Mucosa of rectum (tissue), 2 donors: ENCODE data around the gene FAU.
A peak's percentile ranks its signal among the peaks of the same experiment; 100 is the strongest.

Experiments used
- H3K27ac ChIP-seq, 2 donors: one replicate each; pipeline ENCODE4 v1.7.0; 2013; ENCODE audit warnings: inconsistent platforms in 2 of 2, low read depth in 2 of 2, low read length in 2 of 2
- H3K27me3 ChIP-seq, 2 donors: one replicate each; pipeline ENCODE4 v1.7.0; 2013; ENCODE audit warnings: low read length in 2 of 2; ENCODE audit not compliant: control insufficient read depth in 2 of 2, insufficient read depth in 2 of 2
- H3K36me3 ChIP-seq, 2 donors: one replicate each; pipeline ENCODE4 v1.7.0; 2013; ENCODE audit warnings: low read length in 2 of 2; ENCODE audit not compliant: control insufficient read depth in 2 of 2, insufficient read depth in 2 of 2
- H3K4me1 ChIP-seq, 2 donors: one replicate each; pipeline ENCODE4 v1.7.0; 2013; ENCODE audit warnings: low read length in 2 of 2, mild to moderate bottlenecking in 1 of 2; ENCODE audit not compliant: control insufficient read depth in 2 of 2, insufficient read depth in 2 of 2
- H3K4me3 ChIP-seq, 2 donors: one replicate each; pipeline ENCODE4 v1.7.0; 2013; ENCODE audit warnings: low read length in 2 of 2
- H3K9ac ChIP-seq, 2 donors: one replicate each; pipeline ENCODE4 v1.7.0; 2013; ENCODE audit warnings: low read length in 2 of 2, low read depth in 1 of 2, mild to moderate bottlenecking in 1 of 2
- H3K9me3 ChIP-seq, 2 donors: one replicate each; pipeline ENCODE4 v1.7.0; 2013; ENCODE audit warnings: low read length in 2 of 2; ENCODE audit not compliant: control insufficient read depth in 2 of 2
- donor health status: healthy.
- donor health status: Normal muscosa, but diverticular disease.

Gene FAU

DNA sequence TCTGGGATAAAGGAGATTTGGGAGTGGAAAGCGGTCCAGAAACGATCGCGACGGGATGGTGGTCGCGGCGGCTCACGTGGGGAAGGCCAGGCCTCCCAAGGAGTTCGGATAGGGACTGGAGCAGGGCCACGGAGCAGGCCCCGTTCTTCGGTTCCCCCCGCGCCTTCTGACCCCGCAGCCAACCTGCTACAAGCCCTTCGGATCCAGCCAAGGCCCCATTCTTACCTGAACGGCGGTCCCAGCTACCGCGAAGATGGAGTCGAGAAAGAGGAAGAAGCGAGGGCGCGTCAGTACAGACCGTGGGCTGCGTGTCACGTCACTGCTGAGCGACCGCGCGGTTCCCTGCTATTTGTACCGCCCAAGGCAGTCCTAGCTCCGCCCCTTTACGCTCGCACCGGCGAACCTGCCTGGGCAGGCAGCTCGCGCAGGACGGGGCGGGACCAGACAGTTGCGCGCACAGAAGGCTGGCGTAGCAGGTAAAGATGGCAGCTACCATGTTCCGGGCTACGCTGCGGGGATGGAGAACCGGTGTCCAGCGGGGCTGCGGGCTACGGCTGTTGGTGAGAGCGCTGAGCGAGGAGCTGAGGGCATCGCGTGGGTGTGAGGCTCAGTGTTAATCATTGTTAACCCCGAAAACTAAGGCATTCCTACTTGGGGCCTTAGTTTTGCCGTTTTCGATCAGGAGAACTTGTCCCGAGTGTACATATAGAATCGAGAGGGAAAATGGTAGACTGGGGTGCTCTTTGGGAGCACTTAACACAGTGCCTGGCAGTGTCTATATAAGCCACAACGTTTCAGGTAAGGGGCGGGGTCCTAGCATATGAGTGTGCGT lies at the start of gene FAU, which contains the start of gene MRPL49:
Gene FAU, minus strand, starts transcription at position 270 of the 832 bp plus-strand sequence. CDS start 321 bp downstream, outside the sequence.
Gene MRPL49, plus strand, starts transcription at position 457 of the 832 bp plus-strand sequence. Its CDS starts 26 bp downstream, at position 483.
- no peaks in the 10 kb centered on the region for H3K9me3 ChIP-seq
- peaks cover 15 to 16% of the 10 kb centered on the region in 2 donors for H3K4me1 ChIP-seq
- peak within 1 kb of the TSS; percentile 96 to 98 for H3K9ac ChIP-seq
- H3K27me3 ChIP-seq, result no peaks in the 10 kb centered on the region
- peak within 1 kb of the TSS; percentile 90 to 94 for H3K27ac ChIP-seq
- peak within 1 kb of the TSS; percentile 95 to 98 for H3K4me3 ChIP-seq
- H3K36me3 ChIP-seq, result peaks cover 44 to 50% of the 10 kb centered on the region in 2 donors

DNA sequence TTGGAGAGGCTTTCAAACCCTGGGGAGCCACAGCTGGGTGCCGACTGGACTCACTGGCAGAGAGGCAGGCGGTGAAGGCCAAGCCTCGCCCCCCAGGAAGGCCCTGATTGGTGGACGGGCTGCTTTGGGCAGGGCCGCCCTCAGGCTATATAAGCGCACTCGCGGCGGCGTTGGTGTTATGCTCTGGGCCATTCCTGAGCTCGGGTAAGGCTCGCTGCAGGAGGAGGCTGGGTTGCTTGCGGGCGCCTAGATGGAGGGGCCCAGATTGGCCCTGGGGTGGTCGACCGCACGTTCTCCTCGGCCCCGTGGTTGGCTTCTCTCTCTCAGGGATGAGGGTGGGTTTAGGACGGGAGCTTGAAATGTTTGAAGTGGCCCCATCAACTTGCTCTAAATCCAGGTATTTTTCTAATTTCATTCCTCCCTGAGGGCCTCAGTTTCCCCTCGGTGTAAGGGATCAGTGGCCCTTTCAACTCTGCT lies 48.2 kb upstream of the FAU start, which contains the start of gene SPDYC:
Gene SPDYC, plus strand, starts transcription at position 176 of the 477 bp plus-strand sequence. CDS start 1,125 bp downstream, outside the sequence.
- no peaks in the 10 kb centered on the region for H3K9me3 ChIP-seq
- H3K9ac ChIP-seq, result no peak within 1 kb of the TSS
- no peaks in the 10 kb centered on the region for H3K36me3 ChIP-seq
- no peaks in the 10 kb centered on the region for H3K27me3 ChIP-seq
- no peak within 1 kb of the TSS for H3K4me3 ChIP-seq
- no peak within 1 kb of the TSS for H3K27ac ChIP-seq
- peaks cover 7% of the 10 kb centered on the region in 2 donors for H3K4me1 ChIP-seq

DNA sequence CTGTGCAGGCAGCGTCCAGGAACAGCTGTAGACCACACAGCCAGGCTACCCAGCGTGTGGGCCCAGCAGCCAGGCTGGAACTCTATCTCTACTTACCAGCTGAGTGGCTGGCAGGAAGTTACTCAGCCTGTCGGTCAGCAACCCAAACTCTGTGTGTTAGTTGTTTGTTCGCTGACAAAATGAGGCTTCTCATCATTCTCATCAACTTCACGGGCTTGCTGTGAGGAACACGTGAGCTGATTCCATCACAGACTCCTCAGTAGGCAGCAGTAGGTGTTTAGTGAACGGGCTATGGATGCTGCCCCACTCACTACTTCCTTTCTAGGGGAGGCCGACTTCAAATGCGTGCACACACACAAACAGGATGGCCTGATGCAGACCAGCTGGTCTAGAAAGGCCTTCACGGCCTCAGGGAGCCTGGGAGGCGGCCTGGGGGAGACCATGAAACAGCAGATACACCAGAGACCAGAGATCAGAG lies 47.3 kb upstream of the FAU start:
- Histone ChIP-seq H3K27ac (no peak overlapping the region), H3K4me1 (peaks cover 7% of the 10 kb centered on the region in 2 donors), H3K4me3 (no peak overlapping the region), H3K9me3 (no peaks in the 10 kb centered on the region), H3K36me3 (no peaks in the 10 kb centered on the region), H3K9ac (no peak overlapping the region), H3K27me3 (no peaks in the 10 kb centered on the region)

DNA sequence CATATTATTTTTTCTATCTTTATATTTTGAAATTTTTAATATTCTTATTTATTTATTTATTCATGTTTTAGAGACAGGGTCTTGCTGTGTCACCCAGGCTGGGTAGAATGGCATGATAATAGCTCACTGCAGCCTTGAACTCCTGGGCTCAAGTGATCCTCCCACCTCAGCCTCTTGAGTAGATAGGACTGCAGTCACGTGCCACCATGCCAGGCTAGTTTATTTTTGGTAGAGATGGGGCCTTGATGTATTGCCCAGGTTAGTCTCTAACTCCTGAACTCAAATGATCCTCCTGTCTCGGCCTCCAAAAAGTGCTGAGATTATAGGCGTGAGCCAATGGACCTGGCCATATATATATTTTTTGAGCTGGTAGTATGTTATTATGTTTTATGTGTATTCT lies 45.7 kb upstream of the FAU start:
- no peaks in the 10 kb centered on the region for H3K9me3 ChIP-seq
- H3K27me3 ChIP-seq, result no peaks in the 10 kb centered on the region
- no peak overlapping the region for H3K27ac ChIP-seq
- no peak overlapping the region for H3K4me3 ChIP-seq
- H3K36me3 ChIP-seq, result no peaks in the 10 kb centered on the region
- H3K4me1 ChIP-seq, result peaks cover 7% of the 10 kb centered on the region in 2 donors
- no peak overlapping the region for H3K9ac ChIP-seq

DNA sequence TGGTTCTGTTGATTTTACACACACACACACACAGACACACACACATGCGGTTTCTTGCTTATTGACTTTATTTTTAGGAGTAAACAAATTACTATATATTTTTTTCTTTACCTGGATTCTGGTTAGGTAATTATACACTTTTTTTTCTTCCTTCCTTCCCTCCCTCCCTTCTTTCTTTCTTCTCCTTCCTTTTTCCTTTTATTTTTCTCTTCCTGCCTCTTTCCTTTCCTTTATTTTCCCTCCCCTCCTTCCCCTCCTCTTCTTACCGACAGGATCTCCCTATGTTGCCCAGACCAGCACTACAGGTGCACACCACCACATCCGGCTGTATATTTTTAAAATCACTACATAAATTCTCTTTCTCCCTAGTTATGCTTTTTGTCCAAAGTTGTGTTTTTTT lies 45.0 kb upstream of the FAU start:
- H3K9ac ChIP-seq, result peak overlapping the region in 1 of 2 donors; percentile 66
- H3K36me3 ChIP-seq, result no peaks in the 10 kb centered on the region
- H3K4me1 ChIP-seq, result peaks cover 7% of the 10 kb centered on the region in 2 donors
- no peak overlapping the region for H3K27ac ChIP-seq
- no peaks in the 10 kb centered on the region for H3K27me3 ChIP-seq
- H3K4me3 ChIP-seq, result peak overlapping the region; percentile 46 to 60
- no peaks in the 10 kb centered on the region for H3K9me3 ChIP-seq

DNA sequence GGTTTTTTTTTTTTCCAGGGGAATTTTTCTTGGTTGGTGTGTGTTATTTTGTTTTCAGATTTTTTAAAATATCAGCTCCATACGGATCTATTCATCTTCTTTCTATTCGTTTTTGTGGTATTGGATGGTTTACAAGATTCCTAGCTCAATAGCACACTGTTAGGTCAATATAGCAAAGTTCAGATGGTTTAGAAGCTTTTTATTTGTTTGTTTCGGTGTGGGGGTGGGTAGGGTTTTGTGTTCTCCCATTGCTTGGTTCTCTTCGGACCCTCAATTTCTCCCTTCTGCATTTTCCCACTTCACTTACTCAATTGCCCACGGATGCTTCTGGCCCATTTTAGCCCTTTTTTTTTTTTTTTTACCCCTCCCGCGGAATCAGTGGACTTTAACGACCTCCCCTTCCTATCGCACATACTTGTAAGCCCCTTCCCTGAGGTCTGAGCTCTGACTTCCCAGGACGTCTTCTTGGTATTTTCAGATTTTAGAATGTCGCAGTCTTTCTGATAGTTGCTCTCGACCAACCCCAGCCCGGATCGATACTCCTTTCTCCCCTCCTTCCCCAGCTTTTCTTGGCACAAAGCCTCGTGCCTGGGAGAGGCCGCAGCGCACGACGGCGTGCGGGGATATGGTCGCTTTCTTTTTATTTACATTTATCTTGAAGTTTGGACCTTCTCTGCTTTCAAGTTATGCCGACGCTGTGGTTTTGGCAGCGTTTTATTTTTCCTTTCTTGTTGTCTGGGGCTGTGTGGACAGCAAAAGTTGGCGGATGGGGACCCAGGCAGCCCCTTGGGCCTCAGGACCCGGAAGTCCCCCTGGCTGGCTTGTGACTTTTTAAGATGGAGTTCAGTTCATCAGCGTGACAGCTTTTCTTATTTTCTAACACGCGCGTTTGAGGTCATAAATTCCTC lies 43.7 kb upstream of the FAU start:
- Histone ChIP-seq H3K36me3 (no peaks in the 10 kb centered on the region), H3K9me3 (no peaks in the 10 kb centered on the region), H3K4me1 (peaks cover 7% of the 10 kb centered on the region in 2 donors), H3K27me3 (no peaks in the 10 kb centered on the region), H3K4me3 (peak overlapping the region; percentile 50 to 71), H3K27ac (peak overlapping the region; percentile 50 to 61), H3K9ac (peak overlapping the region; percentile 66 to 72)

DNA sequence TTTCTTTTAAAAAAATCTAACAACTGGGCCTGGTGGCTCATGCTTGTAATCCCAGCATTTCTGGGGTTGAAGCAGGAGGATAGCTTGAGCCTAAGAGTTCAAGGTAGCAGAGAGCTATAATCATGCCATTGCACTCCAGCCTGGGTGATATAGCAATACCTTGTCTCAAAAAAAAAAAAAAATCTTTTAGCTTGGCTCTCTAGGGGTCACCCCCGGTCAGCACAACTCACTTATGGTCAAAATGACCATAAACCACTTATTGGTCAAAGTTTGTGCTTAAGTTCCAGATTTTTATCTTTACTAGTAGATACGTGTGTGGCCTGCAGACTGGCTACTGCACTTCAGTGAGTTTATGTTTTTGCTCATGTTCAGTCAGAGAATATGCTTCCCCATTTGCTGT lies 41.8 kb upstream of the FAU start:
- Histone ChIP-seq H3K27ac (no peak overlapping the region), H3K36me3 (no peaks in the 10 kb centered on the region), H3K9me3 (no peaks in the 10 kb centered on the region), H3K9ac (no peak overlapping the region), H3K4me1 (peaks cover 7% of the 10 kb centered on the region in 2 donors), H3K27me3 (no peaks in the 10 kb centered on the region), H3K4me3 (no peak overlapping the region)

DNA sequence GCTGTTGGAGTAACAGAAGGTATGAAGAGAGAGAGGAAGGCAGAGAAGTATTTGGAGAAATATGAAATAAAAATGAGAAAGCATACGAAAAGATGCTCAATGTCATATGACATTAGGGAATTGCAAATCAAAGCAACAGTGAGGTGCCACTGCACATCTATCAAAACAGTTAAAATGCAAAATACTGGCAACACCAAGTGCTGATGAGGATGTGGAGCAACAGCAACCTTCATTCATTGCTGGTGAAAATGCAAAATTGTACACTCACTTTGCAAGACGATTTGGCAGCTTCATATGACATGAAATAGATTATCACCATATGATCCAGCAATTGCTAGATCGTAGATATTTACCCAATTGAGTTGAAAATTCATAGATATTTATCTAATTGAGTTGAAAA lies 38.7 kb upstream of the FAU start:
- H3K36me3 ChIP-seq, result no peaks in the 10 kb centered on the region
- no peak overlapping the region for H3K27ac ChIP-seq
- peaks cover 2 to 3% of the 10 kb centered on the region in 2 donors for H3K4me1 ChIP-seq
- no peaks in the 10 kb centered on the region for H3K9me3 ChIP-seq
- H3K27me3 ChIP-seq, result no peaks in the 10 kb centered on the region
- no peak overlapping the region for H3K9ac ChIP-seq
- H3K4me3 ChIP-seq, result no peak overlapping the region

DNA sequence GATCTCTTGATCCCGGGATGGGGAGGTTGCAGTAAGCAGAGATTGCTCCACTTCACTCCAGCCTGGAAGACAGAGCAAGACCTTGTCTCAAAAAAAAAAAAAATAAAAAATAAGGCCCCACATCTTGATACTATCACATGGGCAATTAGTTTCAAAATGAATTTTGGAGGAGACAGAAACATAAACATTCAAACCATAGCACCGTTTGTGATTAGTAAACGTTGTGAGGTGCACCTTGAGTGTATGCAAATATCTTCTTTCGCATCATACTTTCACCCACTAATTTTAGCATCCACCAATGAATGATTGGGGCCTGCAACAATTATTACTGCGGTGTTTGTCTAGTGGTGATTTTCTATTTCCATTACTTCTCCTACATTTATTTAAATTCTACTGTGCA lies 37.1 kb upstream of the FAU start:
- Histone ChIP-seq H3K36me3 (no peaks in the 10 kb centered on the region), H3K4me1 (no peaks in the 10 kb centered on the region), H3K9ac (no peak overlapping the region), H3K9me3 (no peaks in the 10 kb centered on the region), H3K27ac (no peak overlapping the region), H3K4me3 (no peak overlapping the region), H3K27me3 (no peaks in the 10 kb centered on the region)
